AG09309 (cell line): ENCODE data around the gene NFATC3.

ENCODE experiments used
- DNase-seq: peaks from one replicate; pipeline ENCODE4 v3.0.0-alpha.2; 2010; ENCODE audit warnings: low read depth
- H3K4me3 ChIP-seq: 2 replicates; pipeline ENCODE4 v1.5.1; 2011; ENCODE audit warnings: mild to moderate bottlenecking, low read depth, low read length, moderate library complexity; ENCODE audit not compliant: control insufficient read depth
- TF ChIP-seq, protein P1 (sequence below): IDR thresholded peaks from 2 replicates; pipeline ENCODE4 v1.5.1; 2011; ENCODE audit warnings: mild to moderate bottlenecking, low read depth, low read length, inconsistent platforms; ENCODE audit not compliant: insufficient read depth, control insufficient read depth; ENCODE audit errors: missing control alignments

The NFATC3 gene

DNA sequence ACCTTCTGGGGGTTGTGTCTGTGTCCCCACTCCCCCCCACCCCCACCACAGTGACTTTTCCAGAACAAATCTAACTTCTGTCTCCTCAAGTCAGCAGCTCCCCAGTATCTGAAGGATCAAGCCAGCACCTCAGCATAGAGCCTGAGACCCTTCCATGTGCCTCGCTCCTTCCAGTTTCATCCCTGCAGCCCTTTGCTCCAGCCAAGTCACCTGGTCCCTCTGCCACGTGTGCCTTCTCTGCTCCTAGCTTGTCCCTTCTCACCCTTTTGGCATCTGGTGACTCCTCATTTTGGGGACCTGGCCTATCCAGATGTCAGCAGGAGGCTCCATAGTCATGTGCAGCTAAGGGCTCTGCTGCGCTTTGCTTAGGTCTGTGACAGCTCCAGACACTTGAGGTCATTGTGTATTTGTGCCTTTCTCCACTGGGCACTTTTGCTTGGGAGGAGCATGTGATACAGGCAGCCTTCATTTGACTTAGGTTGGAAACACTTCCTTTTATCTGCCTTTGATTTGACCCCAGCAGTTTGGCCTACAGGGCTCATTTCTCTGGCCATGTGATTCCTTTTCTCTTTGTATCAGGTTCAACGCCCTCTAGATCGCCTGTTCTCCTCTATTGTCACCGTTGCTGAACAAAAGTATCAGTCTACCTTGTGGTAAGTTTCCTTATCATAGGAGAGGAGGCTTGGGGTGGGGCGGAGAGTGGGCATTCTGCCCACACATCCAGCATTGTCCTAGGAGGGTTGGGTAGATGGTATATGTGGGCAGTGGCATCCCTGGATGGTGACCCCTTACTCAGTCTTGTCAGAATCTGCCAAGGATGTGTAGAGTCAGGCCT, 7.1 kb upstream of the NFATC3 start:
- DNase-seq, result no peak
- H3K4me3 ChIP-seq, result no peak overlapping the region
- TF ChIP-seq, protein P1, sequence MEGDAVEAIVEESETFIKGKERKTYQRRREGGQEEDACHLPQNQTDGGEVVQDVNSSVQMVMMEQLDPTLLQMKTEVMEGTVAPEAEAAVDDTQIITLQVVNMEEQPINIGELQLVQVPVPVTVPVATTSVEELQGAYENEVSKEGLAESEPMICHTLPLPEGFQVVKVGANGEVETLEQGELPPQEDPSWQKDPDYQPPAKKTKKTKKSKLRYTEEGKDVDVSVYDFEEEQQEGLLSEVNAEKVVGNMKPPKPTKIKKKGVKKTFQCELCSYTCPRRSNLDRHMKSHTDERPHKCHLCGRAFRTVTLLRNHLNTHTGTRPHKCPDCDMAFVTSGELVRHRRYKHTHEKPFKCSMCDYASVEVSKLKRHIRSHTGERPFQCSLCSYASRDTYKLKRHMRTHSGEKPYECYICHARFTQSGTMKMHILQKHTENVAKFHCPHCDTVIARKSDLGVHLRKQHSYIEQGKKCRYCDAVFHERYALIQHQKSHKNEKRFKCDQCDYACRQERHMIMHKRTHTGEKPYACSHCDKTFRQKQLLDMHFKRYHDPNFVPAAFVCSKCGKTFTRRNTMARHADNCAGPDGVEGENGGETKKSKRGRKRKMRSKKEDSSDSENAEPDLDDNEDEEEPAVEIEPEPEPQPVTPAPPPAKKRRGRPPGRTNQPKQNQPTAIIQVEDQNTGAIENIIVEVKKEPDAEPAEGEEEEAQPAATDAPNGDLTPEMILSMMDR, result no peak

- TF ChIP-seq, protein P1, result no peak
- no peak for DNase-seq
- no peak overlapping the region for H3K4me3 ChIP-seq
Observed at GRCh38 chr16:68078701-68079375, 6.3 kb upstream of the NFATC3 start.

DNA sequence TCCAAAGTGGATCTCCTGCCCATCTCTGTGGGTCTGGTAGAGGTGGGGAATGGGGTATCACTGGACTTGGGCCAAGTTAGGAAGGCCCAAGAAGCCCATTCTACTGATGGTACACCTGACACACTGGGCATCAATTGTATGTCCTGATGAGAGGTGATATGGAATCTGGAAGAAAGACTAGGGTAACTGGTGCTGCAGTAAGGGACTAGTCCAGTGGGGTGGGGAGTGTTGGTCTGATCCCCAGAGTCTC, 5.9 kb upstream of the NFATC3 start:
- no peak for DNase-seq
- TF ChIP-seq, protein P1, result no peak
- no peak overlapping the region for H3K4me3 ChIP-seq

DNA sequence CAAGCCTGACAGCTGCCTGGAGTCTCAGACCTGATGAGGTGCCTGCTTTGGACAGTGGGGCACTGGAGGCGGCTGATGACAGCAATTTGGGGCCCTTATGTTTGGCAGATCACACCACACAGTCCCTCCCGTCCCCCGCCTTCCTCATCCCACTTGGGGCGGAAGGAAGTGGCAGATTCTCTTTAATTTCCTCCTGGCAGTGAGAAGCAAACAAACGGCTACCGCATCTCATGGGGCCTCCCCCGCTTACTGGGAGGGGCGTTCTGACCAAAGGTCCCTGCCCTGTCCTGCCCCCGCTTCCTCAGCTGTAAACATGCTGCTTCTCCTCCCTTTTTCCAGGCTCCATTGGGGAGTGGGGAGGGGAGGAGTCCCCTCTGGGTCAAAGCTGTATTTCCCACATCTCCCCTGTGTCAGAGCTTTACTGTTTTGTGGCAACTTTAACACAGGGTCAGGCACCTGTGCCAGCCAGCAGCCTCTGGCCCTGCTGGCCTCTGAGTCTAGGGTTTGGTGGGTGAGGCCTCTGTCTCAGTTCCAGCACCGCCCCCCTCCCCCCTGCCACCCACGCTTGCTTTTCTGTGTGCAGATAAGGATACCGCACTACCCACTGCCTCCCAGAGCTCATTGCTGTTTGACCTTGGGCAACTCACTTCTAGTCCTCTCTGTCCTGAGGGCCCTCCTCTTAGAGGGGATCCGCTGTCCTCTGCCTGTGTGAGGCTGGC, 5.4 kb upstream of the NFATC3 start:
- TF ChIP-seq, protein P1, result no peak
- DNase-seq, result no peak
- no peak overlapping the region for H3K4me3 ChIP-seq

- TF ChIP-seq, protein P1, result no peak
- DNase-seq, result no peak
- H3K4me3 ChIP-seq, result no peak overlapping the region
Observed at GRCh38 chr16:68081861-68082628, 3.1 kb upstream of the NFATC3 start.

- H3K4me3 ChIP-seq, result no peak overlapping the region
- DNase-seq, result no peak
- TF ChIP-seq, protein P1, result no peak
Observed at GRCh38 chr16:68082629-68083238, 2.4 kb upstream of the NFATC3 start.
